Panc1 (cell line): ENCODE results near the gene CIITA. TPM values are rescaled to one million over a fixed set of nuclear protein-coding genes. Genes with fewer than 3 reads are reported as not detected.

Source experiments
- ATAC-seq: fragments of 200-7000 bp; cut with Tn5 transposase; 2 replicates; pipeline ENCODE4 v1.9.1; 2020; ENCODE audit warnings: mild to moderate bottlenecking, moderate library complexity
- BruUV-seq: library from RNA; stranded (reverse); fragments of 400-500 nt; replicated peaks from 2 replicates; lab custom pipeline; 2021; lab: Mats Ljungman, UMichigan
- CTCF ChIA-PET: fragments of 300-600 bp; sonication (Branson Sonifier 250); formaldehyde crosslinking; loops from one replicate; lab custom pipeline; 2022; ENCODE audit warnings: antibody characterized with exemption; lab: Charles Lee
- POLR2A ChIA-PET: fragments of 300-600 bp; sonication (Branson Sonifier 250); formaldehyde crosslinking; loops from one replicate; lab custom pipeline; 2022; ENCODE audit warnings: antibody characterized with exemption; lab: Charles Lee
- DNase-seq: peaks from one replicate; pipeline ENCODE4 v3.0.0-alpha.2; 2010; ENCODE audit warnings: low read depth, low spot score
- H3K27ac ChIP-seq: 2 replicates; pipeline ENCODE4 v1.5.1; 2011; ENCODE audit warnings: mild to moderate bottlenecking, low read length, inconsistent platforms
- H3K27me3 ChIP-seq: fragments of 200-500 bp; sonication (Bioruptor generic); 2 replicates; pipeline ENCODE4 v1.6.0; 2014; ENCODE audit warnings: low read length, inconsistent platforms; ENCODE audit not compliant: control insufficient read depth, insufficient read depth
- H3K36me3 ChIP-seq: fragments of 200-500 bp; sonication (Bioruptor generic); 2 replicates; pipeline ENCODE4 v1.5.1; 2014; ENCODE audit warnings: inconsistent platforms, mild to moderate bottlenecking, low read length, moderate library complexity; ENCODE audit not compliant: control insufficient read depth, insufficient read depth
- H3K4me1 ChIP-seq: 2 replicates; pipeline ENCODE4 v1.5.1; 2011; ENCODE audit warnings: inconsistent platforms, mild to moderate bottlenecking, low read length, moderate library complexity; ENCODE audit not compliant: control insufficient read depth, insufficient read depth
- H3K4me3 ChIP-seq, 2 experiments: 2 replicates each; pipeline ENCODE4 v1.5.1; 2011 to 2012; ENCODE audit warnings: low read depth in 2 of 2, low read length in 2 of 2, mild to moderate bottlenecking in 2 of 2, inconsistent platforms in 1 of 2, moderate library complexity in 1 of 2
- H3K9me3 ChIP-seq: fragments of 200-500 bp; sonication (Bioruptor generic); 2 replicates; pipeline ENCODE4 v1.5.1; 2014; ENCODE audit warnings: low read depth, mild to moderate bottlenecking, inconsistent platforms, low read length, moderate library complexity; ENCODE audit not compliant: control insufficient read depth, insufficient read depth
- CTCF ChIP-seq: fragments of 450-650 bp; IDR thresholded peaks from 2 replicates; pipeline ENCODE4 v1.5.1; 2017; ENCODE audit warnings: mild to moderate bottlenecking
- POLR2AphosphoS5 ChIP-seq: IDR thresholded peaks from 2 replicates; pipeline ENCODE4 v1.6.1; 2012; ENCODE audit warnings: mild to moderate bottlenecking, low read depth, low read length, moderate library complexity
- REST ChIP-seq, 2 experiments: IDR thresholded peaks; 2 replicates each; pipeline ENCODE4 v1.6.1; 2011 to 2012; ENCODE audit warnings: low read depth in 2 of 2, control low read depth in 1 of 2, low read length in 1 of 2, mild to moderate bottlenecking in 1 of 2, moderate library complexity in 1 of 2; ENCODE audit not compliant: insufficient read depth in 1 of 2
- SIN3A ChIP-seq: IDR thresholded peaks from 2 replicates; pipeline ENCODE4 v1.6.1; 2012; ENCODE audit warnings: low read depth, mild to moderate bottlenecking, low read length, moderate library complexity, borderline replicate concordance; ENCODE audit not compliant: insufficient read depth
- TCF7L2 ChIP-seq: IDR thresholded peaks from 2 replicates; pipeline ENCODE4 v1.6.1; 2011; ENCODE audit warnings: mild to moderate bottlenecking, low read depth, low read length, inconsistent platforms
- in situ Hi-C: cut with HindIII; loops from 2 replicates; pipeline ENCODE4 v1.10.0; 2016; ENCODE audit warnings: low sequenced_read_pairs, low pct_unique_long_range_greater_than_20kb
- intact Hi-C: fragments of 100-400 bp; cut with micrococcal nuclease; formaldehyde crosslinking; loops from one replicate; pipeline ENCODE4 v1.10.0; 2022; ENCODE audit not compliant: unreplicated experiment
- total RNA-seq: library from RNA; stranded (reverse); gene quantifications from one replicate; pipeline ENCODE4 v1.2.1, GENCODE V29; 2021; ENCODE audit not compliant: unreplicated experiment

The CIITA gene
- total RNA-seq, 1 experiment from 2014 or later: 0.41 TPM

- Histone ChIP-seq H3K27me3 (peaks cover 8% of the 10 kb centered on the region; the same call in 1 of the 2 replicates), H3K36me3 (no peaks in the 10 kb centered on the region), H3K27ac (no peak overlapping the region), H3K4me3 (no peak overlapping the region), H3K9me3 (no peaks in the 10 kb centered on the region), H3K4me1 (no peaks in the 10 kb centered on the region)
- no peak for TF ChIP-seq CTCF
- no peak for TF ChIP-seq POLR2AphosphoS5
- no peak for TF ChIP-seq TCF7L2
- TF ChIP-seq SIN3A: no peak
- no peak for TF ChIP-seq REST (IDR thresholded peaks at IDR 0.05; ENCODE audit: insufficient read depth in 1 of 2, low read depth in 2 of 2, low read length in 1 of 2)
- CTCF ChIA-PET: no interaction called here
- intact Hi-C loops (no loop called here), in situ Hi-C loops (no loop called here)
- BruUV-seq: no TSS peak
- POLR2A ChIA-PET: no interaction called here
- DNase-seq: no peak
- no peak for ATAC-seq
These were observed 26.5 kb upstream of the CIITA start for GRCh38 chr16:10850478-10850850.

GRCh38 chr16:10851512-10851911 is 25.5 kb upstream of the CIITA start:
- ATAC-seq: no peak
- no peaks in the 10 kb centered on the region for H3K36me3 ChIP-seq
- TF ChIP-seq TCF7L2: no peak
- no peak for TF ChIP-seq REST (IDR thresholded peaks at IDR 0.05; ENCODE audit: insufficient read depth in 1 of 2, low read depth in 2 of 2, low read length in 1 of 2)

More at GRCh38 chr16:10851512-10851911, 25.5 kb upstream of the CIITA start:
- Histone ChIP-seq H3K4me3 (no peak overlapping the region), H3K27ac (no peak overlapping the region), H3K27me3 (peaks cover 7% of the 10 kb centered on the region; the same call in 1 of the 2 replicates), H3K4me1 (no peaks in the 10 kb centered on the region), H3K9me3 (no peaks in the 10 kb centered on the region)
- no TSS peak for BruUV-seq
- ChIA-PET CTCF (no interaction called here), POLR2A (interaction anchor here (0.7 kb wide), 1 partner anchor 680 kb away, joined by 5 read pairs; no protein-coding TSS in a partner anchor)
- intact Hi-C loops (no loop called here), in situ Hi-C loops (no loop called here)
- DNase-seq: no peak
